Stimulated activated CD8-positive, alpha-beta memory T cell treated with anti-CD3 and anti-CD28 coated beads, Interleukin-2, amount 100 ng/mL, for 1 hour (primary cell): ENCODE data around the gene TMEM116.
"Not testable (repeated sequence)": the region's sequence is repeated elsewhere in the genome, so short reads cannot be mapped to it uniquely, and the experiment has no call there.

Experiments
- DNase-seq, 2 donors: peaks; one replicate each; pipeline ENCODE4 v3.0.0-alpha.2; 2020; ENCODE audit warnings: low read depth in 2 of 2

The TMEM116 gene

DNA sequence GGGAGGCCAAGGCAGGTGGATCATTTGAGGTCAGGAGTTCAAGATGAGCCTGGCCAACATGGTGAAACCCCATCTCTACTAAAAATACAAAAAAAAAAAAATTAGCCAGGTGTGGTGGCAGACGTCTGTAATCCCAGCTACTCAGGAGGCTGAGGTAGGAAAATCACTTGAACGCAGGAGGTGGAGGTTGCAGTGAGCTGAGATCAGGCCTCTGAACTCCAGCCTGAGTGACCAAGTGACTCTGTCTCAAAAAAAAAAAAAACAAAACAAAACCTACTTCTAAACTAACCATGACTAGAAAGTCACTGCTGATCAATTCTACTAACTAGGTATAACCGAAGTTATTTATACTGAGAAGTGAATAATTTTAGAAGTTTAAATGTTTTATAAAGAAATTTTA, 3.4 kb downstream of the TMEM116 start:
- not testable (repeated sequence) for DNase-seq

DNA sequence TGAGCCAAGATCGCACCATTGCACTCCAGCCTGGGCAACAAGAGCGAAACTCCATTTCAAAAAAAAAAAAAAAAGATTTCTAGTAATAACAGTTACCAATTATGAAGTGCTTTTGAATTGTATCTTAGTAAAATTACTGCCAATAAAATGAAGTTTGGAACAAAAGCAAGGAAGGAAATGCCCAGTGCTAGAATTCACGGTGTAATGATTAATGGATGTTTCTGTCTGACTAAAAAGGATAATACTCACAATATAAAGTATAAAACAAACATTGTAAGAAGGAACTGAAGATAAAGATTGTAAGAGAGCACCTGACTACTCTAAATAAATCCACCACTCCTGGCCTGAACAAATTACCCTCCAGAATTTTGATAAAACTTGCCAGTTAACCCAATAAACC, 4.0 kb downstream of the TMEM116 start:
- DNase-seq = no peak

DNA sequence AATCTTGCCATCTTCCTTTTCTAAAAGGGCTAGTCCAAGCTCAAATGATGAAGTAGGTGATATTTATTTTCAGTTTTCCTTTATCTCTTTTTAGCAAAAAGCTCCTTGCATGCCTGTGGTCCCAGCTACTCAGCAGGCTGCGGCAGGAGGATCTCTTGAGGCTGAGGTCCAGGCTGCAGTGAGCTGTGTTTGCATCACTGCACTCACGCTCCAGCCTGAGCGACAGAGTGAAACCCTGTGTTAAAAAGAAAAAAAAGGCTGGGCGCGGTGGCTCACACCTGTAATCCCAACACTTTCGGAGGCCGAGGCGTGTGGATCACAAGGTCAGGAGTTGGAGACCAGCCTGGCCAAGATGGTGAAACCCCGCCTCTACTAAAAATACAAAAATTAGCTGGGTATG, 5.0 kb downstream of the TMEM116 start:
- no peak for DNase-seq

DNA sequence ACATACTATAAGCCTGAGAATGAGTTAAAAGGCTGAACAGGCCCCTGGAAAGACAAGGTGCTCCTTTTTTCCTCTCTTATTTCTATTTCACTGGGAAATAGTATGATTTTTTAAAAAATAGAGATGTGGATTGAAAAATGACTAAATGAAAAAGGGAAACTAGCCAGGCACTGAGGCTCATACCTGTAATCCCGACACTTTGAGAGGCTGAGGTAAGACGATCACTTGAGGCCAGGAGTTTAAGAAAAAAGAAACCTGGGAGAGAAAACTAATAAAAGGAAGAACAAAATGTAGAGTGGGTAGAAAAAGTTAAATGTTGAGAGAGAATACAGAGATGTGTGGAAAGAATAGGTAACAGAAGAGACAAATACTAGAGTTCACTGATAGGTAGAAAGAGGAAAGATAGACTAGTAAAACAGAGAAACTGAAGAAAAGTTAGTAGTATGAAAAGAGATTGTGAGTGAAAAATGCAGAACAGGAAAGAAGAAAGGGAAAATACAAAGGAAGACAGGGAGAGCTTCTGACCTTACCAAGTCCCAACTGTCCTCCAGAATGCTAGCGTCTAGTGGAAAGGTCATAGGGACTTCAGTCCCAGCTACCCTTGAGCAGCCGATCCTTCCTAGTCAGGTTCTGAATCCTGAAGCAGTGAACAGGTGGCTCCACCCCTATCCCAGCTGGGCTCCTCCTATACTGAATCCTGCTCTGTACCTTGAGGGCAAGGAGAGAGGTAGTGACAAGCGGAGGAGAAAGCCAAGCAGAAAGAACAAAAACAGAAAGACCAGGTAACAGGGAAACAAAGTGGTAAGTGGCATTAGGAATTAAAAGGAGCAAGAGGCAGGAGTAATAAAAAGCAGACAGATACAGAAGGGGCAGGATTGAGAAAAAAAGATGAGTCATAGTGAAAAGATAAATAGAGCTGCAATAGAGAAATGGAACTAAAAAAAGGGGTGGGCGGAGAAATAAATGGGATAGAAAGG, 7.3 kb downstream of the TMEM116 start:
- no peak for DNase-seq

DNA sequence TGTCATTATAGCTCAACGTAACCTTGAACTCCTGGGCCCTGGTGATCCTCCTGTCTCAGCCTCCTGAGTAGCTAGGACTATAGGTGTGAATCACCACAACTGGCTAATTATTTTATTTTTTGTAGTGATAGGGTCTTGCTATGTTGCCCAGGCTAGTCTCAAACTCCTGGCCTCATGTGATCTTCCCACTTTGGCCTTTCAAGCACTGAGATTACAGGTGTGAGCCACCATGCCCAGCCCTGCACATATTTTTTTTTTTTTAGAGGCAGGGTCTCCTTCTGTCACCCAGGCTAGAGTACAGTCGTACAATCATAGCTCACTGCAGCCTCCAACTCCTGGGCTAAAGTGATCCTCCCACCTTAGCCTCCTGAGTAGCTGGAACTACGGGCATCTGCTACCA, 8.9 kb downstream of the TMEM116 start:
- no peak for DNase-seq

DNA sequence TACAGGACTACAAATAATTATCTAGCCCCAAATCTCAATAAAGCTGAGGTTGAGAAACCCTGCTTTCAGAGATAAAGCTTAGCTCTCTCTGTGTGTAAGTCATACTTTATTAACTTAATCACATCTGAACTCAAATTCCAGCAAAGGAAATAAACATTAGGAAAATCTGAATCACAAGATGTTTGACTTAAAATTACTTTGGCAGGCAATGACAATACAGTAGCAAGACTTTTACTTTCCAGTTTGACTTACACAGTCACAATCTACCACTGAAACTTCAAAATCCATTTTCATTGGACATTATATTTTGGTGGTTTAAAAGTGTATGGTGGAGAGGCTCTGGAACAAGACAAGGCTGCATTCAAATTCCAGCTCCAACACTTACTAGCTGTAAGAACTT, 11.4 kb downstream of the TMEM116 start:
- DNase-seq = no peak

DNA sequence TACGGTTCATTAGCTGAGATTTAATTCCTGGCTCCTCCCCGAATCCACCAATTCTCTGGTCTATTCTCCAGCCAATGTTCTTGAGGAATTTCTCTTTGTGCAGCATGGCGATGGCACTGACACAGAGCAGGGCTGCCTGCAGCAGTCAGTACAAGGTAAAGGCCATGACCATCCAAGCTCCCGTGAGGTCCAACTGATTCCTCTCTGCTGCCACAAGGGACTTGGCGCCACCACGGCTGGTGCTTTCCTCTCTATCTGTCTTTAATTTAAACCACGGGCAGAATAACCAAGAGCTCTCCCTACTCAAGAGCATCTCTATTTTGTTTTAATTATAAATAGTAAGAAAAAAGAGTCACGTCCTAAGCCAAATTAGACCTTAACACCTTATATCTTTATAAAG, 12.1 kb downstream of the TMEM116 start:
- no peak for DNase-seq

DNA sequence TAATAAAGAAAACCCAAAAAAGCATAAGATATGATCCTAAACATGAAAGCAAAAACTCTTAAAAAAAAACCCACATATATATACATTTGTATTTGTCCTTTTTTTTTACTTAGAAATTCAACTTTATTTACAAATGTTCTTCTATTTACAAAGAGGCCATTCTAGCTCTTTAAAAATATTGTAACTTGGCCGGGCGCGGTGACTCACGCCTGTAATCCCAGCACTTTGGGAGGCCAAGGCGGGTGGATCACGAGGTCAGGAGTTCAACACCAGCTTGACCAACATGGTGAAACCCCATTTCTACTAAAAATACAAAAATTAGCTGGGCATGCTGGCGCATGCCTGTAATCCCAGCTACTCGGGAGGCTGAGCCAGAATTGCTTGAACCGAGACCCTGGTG, 13.8 kb downstream of the TMEM116 start:
- DNase-seq = not testable (repeated sequence)

DNA sequence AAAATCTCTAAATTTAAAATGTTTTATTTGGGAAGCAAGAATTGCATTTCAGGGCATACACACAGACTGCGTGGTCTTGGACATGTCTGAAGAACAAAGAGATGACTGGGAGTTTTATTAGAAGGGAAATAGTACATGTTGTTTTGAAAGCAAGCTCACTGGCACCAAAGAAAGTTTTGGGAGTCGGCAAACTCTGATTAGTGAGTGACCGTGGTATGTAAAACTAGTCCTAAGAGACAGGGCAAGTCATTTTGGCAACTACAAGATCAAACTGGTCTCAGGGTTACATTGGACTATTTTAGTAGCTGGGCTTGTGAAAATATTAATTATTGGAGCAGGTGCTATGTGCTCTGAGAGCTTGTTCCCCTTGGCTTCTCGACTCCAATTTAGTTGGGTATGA, 14.9 kb downstream of the TMEM116 start:
- DNase-seq = no peak

DNA sequence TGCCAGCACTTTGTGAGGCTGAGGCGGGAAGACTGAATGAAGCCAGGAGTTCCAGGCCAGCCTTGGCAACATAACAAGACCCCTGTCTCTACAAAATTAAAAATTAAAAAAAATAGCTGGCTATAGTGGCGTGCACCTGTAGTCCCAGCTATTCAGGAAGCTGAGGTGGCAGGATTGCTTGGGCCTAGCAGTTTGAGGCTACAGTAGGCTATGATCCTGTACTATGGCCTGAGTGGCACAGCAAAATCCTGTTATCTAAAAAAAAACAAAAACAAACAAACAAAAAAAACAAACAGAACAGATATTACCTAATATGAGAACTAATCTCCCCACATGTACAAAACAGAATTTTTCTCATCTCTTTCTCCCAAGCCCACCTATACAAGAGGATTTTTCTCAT, 15.7 kb downstream of the TMEM116 start:
- no peak for DNase-seq

DNA sequence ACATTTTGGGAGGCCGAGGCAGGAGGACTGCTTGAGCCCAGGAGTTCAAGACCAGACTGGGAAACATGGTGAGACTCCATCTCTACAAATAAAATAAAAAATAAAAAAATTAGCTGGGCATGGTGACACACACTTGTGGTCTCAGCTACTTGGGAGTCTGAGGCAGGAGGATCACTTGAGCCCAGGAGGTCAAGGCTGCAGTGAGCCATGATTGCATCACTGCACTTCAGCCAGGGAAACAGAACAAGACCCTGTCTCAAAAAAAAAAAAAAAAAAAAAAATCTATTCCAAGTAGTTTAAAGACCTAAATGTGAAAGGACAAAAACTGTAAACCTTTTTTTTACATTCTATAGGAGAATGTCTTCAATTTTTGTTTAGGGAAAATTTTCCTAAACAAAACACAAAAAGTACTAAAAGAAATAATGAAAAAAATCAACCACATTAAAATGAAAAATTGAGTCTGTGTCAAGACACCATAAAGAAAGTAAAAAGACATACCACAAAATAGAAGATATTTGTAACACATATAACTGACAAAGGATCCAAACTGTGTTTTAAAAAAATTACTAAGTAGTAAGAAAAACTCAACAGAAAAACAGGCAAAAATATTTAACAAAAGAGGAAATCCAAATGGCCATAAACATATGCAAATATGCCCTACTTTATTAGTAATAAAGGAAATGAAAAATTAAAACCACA, 17.0 kb downstream of the TMEM116 start:
- DNase-seq = no peak

DNA sequence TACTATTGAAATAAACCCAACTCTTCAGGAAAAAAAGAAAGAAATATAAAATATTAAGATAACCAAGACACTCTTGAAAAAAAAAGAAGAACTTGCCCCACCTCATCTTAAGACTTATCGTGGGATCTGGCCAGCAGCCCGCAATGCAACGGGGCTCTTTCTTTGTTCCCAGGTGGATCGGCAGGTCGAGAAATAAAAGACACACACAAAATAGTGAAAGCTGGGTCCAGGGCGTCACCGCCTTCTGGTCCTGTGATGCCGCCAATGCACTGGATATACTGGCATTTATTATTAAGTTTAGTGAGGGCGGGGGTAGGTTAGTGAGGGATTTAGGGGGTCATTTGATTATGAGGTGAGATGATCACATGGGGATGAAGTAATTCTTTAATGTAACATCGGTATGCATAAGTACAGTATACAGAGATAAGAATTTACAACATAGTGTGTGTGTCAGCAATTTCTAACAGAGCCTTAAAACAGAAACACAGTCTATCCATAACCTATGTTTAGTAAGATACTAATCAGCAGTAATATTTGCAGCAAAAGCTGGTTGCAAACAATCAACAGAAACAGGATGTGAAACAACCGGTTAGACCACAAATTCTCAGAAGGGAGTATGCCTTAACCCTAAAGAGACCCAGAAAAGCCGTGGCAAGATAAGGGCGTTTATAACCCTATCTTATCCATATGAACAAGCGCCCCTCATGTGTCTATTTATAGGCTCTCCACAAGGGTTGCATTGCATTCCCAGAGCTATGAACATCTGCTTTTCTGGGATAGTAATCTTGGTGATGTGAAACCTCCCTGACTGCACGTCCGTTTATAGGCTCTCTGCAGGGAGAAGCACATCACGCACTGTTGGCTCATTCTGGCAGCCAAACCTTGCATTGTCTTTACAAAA, 18.5 kb downstream of the TMEM116 start:
- DNase-seq = not testable (repeated sequence)

DNA sequence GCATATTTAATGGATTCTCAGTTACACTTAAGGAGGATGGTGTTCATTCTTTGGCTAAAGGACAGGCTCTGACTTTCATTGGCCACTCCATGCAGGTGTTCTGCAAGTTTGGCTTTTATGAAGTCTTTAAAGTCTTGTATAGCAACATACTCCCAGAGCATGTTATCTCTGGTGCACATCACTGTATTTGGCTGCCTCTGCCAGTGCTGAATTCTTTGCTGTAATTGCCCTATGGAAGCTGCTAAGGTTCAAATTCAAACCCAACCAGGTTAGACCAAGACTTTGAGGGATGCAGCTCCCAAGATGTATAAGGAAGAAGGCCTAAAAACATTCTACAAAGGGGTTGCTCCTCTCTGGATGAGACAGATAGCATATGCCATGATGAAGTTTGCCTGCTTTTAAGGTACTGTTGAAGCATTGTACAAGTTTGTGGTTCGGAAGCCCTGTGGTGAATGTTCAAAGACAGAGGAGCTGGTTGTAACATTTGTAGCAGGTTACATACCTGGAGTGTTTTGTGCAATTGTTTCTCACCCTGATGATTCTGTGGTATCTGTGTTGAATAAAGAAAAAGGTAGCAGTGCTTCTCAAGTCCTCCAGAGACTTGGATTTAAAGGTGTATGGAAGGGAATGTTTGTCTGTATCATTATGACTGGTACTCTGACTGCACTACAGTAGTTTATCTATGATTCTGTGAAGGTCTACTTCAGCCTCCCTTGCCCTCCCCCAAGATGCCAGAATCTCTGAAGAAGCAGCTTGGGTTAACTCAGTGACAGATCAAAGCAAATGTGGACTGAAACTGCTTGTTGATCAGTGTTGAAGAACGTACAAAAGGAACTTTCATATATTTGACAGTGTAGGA, 19.4 kb downstream of the TMEM116 start:
- DNase-seq = no peak

DNA sequence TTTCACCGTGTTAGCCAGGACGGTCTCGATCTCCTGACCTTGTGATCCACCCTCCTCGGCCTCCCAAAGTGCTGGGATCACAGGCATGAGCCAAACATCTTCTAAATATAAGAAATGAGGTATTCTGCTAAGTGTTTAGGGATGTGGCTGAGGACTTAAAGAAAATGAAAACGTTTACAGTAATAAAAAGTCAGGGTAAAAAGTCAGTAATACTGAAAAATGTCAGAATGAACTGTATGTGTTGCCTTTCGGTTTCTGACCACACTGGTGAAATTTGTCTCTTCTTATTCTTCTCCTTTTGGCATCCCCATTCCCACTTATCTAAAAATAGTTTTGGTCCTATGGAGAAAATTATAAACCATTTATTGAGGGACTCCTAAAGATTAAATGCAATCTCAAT, 20.5 kb downstream of the TMEM116 start:
- no peak for DNase-seq

DNA sequence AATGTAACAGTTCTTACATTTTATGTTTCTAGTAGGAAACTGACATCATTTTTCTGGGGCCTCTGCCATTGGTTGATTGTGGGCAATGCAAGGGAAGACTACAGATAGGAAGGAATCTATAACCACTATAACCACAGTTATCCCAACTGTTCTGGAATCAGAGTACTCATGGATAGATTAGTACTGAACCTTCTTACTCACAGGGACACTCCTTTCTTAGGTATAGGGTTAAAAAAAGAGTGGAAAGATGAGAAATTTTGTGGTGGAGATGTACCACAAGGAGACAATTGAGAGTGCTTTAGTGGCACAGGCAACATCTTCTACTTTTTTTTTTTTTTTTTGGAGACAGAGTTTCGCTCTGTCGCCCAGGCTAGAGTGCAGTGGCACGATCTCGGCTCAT, 21.0 kb downstream of the TMEM116 start:
- DNase-seq = no peak

DNA sequence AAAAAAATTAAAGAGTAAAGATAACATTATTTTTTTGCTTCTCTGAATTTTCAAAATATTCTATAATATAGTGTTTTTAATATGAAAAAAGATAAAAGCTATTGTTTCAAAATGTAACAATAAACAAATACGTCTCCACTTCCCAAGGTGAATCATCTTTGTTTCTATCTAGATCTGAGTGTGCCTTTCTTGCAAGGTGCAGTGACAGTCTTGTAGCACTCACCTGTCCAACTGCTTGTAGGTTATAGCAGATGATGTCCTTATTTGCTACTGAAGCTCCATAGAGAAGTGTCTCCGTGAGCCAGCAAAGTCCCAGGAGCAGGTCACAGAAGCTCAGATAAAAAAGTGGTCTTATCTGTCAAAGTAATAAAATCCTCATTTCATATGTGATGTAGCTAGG, 21.4 kb downstream of the TMEM116 start:
- no peak for DNase-seq

DNA sequence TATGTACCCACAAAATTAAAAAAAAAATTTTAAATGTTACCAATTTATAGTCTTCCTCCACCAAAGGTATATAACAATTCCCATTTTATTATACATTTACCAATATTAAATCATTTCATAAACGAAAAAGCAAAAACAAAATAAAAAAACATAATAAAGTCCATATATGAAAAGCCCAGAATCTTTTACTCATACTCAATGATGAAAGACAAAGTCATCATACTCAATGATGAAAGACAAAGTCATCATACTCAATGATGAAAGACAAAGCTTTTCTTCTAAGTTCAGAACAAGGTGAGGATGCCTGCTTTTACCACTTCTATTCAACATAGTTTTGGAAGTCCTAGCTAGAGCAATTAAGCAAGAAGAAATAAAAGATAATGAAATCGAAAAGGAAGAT, 28.1 kb downstream of the TMEM116 start:
- no peak for DNase-seq

DNA sequence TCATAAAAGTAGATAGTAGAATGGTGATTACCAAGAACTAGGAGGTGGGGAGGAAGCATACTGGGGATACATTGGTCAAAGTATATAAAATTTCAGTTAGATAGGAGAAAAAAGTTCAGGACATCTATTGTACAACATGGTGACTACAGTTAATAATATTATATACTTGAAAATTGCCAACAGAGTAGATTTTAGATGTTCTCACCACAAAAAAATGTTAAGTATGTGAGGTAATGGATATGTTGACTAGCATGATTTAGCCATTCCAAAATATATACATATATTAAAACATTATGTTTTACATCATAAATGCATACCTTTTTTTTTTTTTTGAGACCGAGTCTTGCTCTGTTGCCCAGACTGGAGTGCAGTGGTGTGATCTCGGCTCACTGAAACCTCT, 31.0 kb downstream of the TMEM116 start:
- no peak for DNase-seq

DNA sequence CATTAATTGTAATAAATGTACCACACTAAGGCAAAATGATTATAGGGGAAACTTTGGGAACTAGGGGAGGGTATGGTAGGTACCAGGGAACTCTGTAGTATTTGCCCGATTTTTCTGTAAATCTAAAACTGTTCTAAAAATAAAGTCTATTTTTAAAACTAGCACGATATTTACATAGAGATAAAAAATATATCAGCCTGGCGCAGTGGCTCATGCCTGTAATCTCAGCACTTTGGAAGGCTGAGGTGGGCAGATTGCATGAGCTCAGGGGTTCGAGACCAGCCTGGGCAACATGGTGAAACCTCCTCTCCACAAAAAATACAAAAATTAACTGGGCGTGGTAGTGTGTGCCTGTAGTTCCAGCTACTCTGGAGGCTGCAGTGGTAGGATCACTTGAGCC, 32.4 kb downstream of the TMEM116 start:
- DNase-seq = no peak

DNA sequence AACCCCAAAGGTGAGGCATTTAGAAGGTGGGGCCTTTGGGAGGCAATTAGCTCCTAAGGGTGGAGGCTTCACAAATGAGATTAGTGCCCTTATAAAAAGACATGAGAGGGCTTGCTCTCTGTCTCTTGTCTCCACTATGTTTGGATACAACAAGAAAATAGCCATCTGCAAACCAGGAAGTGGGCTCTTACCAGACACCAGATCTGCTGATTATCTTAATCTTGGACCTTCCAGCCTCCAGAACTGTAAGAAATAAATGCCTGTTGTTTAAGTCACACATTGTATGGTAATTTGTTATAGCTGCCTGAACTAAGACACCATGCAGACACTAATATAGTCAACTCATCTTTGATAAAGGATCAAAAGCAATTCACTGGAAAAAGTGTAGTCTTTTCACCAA, 34.4 kb downstream of the TMEM116 start:
- no peak for DNase-seq

DNA sequence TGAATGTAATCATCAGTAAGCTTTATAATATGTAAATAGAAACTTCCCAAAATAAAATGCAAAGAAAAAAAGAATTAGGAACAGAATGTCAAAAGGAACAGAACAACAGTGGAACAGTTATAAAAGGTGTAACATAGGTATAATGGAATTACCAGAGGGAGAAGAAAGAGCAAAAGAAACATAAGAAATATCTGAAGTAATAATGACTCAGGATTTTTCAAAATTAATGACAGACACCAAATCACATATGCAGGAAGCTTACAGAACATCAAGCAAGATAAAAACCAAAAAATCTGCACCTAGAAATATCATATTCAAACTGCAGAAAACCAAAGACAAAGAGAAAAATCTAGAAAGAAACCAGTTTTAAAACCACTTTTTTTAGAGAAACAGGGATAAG, 36.1 kb downstream of the TMEM116 start:
- no peak for DNase-seq
